ENCODE results near the gene DLX6.

DLX6 gene

DNA sequence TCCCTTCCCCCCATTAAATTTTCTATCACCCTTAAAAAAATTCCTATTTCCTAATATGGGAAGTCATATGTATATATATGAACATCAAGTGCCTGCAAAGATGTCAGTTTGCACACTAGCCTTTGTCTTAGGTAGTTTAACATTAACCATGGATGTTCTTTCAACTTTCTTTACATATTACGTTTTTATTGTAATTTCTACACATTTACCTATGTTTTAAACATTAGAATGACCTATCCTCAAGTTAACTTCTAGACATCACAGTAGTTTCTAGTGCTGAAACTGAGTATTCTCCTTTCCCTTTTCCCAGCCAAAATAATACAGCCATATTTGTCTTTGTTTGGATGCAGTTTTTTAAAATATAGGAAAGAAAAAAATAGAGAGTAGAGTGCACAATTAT is 5.8 kb downstream of the DLX6 start:
- no peak for DNase-seq (ENCODE audit: low read depth in 2 of 2)

DNA sequence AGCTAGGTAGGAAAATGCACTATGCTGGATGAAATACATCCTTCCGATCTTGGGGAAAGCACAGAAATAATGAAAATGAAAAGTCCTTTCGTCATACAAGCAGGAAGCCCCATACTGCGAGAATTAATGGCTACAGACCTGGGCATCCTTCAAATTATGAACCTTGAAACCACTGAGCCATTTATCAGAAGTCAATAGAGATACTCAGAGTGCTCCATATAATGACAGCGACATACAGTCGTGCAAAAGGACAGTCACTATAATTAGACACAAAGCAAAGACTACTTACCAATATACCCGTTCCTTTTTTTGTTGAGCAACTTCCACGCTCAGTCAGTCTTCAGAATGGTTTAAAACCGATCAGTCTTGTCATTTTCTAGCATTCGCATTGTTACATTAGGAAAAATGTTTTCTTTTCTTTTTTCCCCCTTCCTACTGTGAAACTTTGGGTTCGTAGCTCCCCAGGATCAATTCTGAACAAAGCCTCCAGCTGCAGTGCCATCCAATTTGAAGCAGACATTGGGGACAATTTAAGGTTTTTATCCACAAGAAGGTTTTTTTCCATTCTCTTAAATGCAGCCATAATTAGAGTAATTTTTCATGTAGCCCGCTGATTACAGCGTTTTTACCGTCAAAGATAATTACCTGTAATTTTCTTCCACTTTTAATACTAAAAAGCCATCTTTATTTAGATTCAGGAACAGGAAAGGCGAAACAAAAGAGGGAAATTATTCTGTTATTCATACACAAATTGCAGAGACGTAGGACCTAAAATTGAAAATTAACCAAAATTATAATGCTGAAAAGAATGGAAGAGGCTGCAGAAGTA is 6.4 kb downstream of the DLX6 start:
- DNase-seq (ENCODE audit: low read depth in 2 of 2) = no peak

GRCh38 chr7:97012365-97013133 is 7.2 kb downstream of the DLX6 start:
- no peak for DNase-seq (ENCODE audit: low read depth in 2 of 2)

DNA sequence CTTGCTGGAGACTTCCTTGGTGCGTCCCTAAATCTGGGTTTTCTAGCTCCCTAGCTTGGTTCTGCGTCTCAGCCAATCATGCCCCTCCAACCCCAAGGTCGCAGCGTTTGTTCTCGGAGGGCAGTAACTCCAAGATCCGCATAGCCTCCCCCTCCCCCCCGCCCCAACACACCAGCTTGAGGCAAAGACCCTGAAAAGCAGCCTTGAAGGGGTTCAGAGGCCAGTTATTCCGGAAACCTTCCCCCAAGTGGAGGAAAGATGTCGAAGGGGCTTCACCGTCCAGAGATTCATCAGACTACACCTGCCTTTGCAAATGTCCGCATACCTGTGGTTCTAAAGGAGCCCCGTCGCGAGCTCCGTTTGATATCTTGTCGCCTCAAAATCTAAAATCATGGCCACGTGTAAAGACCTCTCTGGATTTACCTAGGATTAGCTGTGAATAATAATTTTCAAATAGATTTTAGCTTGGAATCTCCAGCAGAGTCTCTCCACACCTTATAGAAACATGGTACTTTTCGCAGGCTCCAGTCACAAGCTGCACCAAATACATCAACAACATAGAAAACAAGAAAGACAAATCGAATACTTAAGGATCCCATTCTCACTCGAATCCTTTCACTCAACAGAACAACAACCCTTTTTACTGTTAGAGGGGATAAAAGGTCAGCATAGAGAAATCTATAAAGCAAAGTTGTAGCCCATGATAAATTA is 7.9 kb downstream of the DLX6 start:
- DNase-seq (ENCODE audit: low read depth in 2 of 2) = no peak

- DNase-seq (ENCODE audit: low read depth in 2 of 2) = no peak
Observed at GRCh38 chr7:97013845-97014134, 8.4 kb downstream of the DLX6 start.

DNA sequence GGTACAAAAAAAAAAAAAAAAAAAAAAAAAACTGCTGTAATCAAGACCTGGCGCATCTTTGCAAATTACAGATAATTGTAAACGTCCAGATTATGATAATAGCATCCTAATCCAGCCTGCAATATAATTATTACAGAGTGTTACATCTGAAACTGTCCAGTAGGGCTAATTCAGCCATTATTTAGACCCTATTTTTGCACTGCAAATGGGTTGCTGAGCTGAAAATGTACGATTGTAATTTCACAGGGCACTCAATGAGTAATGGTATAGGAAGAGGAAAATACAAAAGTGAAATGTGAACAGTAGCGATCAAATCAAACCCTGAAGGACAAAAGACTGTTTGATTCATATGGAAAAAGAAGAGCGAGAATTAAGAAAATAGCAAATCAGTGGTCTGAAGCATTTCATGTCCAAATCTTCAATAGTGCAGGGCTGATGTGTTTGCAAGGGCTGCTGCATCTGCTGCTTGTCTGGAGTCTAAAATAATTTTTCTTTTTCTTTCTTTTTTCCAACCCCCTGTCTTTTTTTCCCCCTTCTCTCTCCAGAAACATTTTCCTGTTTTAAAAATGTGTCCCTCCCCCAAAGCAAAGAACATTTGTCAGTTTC is 8.9 kb downstream of the DLX6 start:
- no peak for DNase-seq (ENCODE audit: low read depth in 2 of 2)

DNA sequence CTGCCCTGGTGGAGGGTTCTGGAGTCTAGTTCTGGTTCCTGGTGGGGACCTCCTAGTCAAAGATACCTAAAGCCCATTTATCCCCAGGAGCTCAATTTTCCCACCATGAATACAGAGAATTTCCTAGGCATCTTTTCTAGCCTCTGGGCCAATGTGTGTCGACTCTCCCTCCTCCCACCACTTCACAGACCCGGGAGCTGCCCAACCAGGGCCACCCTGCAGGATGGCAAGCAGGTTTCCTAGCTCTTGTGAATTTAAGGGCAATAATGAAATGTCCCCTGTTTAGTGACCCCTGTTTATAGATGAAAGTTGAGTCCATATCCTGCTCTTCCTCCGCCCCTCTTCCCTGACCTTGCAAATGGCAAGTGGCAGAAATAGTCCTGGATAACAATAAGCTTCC is 9.9 kb downstream of the DLX6 start:
- no peak for DNase-seq (ENCODE audit: low read depth in 2 of 2)

GRCh38 chr7:97015756-97016380 is 10.5 kb downstream of the DLX6 start:
- no peak for DNase-seq (ENCODE audit: low read depth in 2 of 2)

GRCh38 chr7:97016381-97017191 is 11.2 kb downstream of the DLX6 start:
- DNase-seq (ENCODE audit: low read depth in 2 of 2) = no peak

- no peak for DNase-seq (ENCODE audit: low read depth in 2 of 2)
Observed at GRCh38 chr7:97017192-97018125, 12.1 kb downstream of the DLX6 start.

DNA sequence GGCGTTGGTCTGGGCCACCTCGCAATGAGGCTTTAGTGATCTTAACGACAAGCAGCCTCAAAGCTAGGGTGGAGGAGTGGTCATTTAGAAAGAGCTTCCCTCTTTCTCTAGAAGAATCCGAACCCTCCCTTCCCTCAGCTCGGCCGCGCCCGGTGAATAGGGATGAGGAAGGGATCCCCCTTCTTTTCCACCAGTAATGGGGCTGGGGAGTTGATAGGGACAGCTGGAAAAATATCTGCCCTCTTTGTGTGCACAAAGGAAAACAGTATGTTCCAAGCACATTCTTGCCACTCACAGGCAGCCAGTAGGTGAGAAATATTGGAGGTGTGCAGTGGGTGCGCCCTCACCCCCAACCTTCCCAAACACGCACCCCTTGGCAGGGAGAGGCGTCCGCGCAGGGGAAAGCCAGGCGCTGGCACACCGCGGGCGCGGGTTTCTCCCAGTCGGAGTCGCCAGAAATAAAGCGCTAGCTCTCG is 12.8 kb downstream of the DLX6 start:
- DNase-seq (ENCODE audit: low read depth in 2 of 2) = no peak

- DNase-seq (ENCODE audit: low read depth in 2 of 2) = no peak
Observed at GRCh38 chr7:97018791-97019531, 13.6 kb downstream of the DLX6 start.

GRCh38 chr7:97019710-97020225 is 14.4 kb downstream of the DLX6 start:
- no peak for DNase-seq (ENCODE audit: low read depth in 2 of 2)

DNA sequence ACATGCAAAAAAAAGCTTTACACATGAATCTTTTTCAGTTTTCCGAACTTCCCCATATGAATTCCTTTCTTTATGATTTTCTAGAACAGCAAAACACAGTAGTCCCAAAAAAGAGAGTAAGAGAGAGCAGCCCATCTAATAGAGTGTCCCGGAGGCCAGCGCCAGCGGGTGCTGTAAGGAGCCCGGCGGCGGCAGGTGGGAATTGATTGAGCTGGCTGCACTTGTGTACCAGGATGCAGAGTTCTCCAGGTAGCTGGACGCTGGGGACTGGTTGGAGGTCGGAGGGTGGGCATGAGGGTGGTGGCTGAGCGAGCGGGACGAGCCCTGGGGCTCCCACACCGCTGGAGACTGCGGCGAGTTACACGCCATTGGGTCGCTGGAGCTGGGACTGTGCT is 15.2 kb downstream of the DLX6 start:
- DNase-seq (ENCODE audit: low read depth in 2 of 2) = no peak

GRCh38 chr7:97020996-97021746 is 15.8 kb downstream of the DLX6 start:
- no peak for DNase-seq (ENCODE audit: low read depth in 2 of 2)

GRCh38 chr7:97021747-97022490 is 16.6 kb downstream of the DLX6 start:
- no peak for DNase-seq (ENCODE audit: low read depth in 2 of 2)

All from stimulated activated CD8-positive, alpha-beta memory T cell treated with anti-CD3 and anti-CD28 coated beads, Interleukin-2, amount 100 ng/mL, for 1 hour (primary cell).